HepG2 (cell line): ENCODE data around the gene SLC50A1. TPM values are rescaled to one million over a fixed set of nuclear protein-coding genes. Genes with fewer than 3 reads are reported as not detected.
A peak's percentile ranks its signal among the peaks of the same experiment; 100 is the strongest.

Source experiments
- ARID2 ChIP-seq: sonication (generic); formaldehyde crosslinking; IDR thresholded peaks from 2 replicates; pipeline ENCODE4 v1.8.1; 2022; ENCODE audit warnings: mild to moderate bottlenecking, missing genetic modification reagents, borderline replicate concordance
- ATF4 ChIP-seq, 2 experiments: fragments of 450-650 bp in 1 of 2; sonication (generic) in 1 of 2; formaldehyde crosslinking; IDR thresholded peaks; 2 replicates each; pipeline versions ENCODE4 v1.5.0 to v1.8.0; 2020 to 2022; ENCODE audit warnings: mild to moderate bottlenecking in 1 of 2, missing genetic modification reagents in 1 of 2
- BHLHE40 ChIP-seq: IDR thresholded peaks from 2 replicates; pipeline ENCODE4 v1.6.1; 2011; ENCODE audit warnings: low read length, improper control_type of control experiment
- CHCHD3 ChIP-seq: sonication (generic); formaldehyde crosslinking; IDR thresholded peaks from 2 replicates; pipeline ENCODE4 v1.8.0; 2022; ENCODE audit warnings: mild to moderate bottlenecking, missing genetic modification reagents, moderate library complexity
- GTF3A ChIP-seq: sonication (generic); formaldehyde crosslinking; conservative IDR thresholded peaks from 2 replicates; pipeline ENCODE4 v1.4.0; 2020; ENCODE audit warnings: mild to moderate bottlenecking, missing genetic modification reagents
- HNRNPLL ChIP-seq: fragments of 200-400 bp; formaldehyde crosslinking; IDR thresholded peaks from 2 replicates; pipeline ENCODE4 v1.6.1; 2017; ENCODE audit warnings: mild to moderate bottlenecking, low read depth, low read length; ENCODE audit not compliant: poor library complexity, severe bottlenecking
- IRF9 ChIP-seq: sonication (generic); formaldehyde crosslinking; IDR thresholded peaks from 2 replicates; pipeline ENCODE4 v1.8.0; 2022; ENCODE audit warnings: missing genetic modification reagents, mild to moderate bottlenecking, borderline replicate concordance
- ISL2 ChIP-seq: sonication (generic); formaldehyde crosslinking; IDR thresholded peaks from 2 replicates; pipeline ENCODE4 v1.5.0; 2020; ENCODE audit warnings: missing genetic modification reagents
- KLF15 ChIP-seq: sonication (generic); formaldehyde crosslinking; IDR thresholded peaks from 2 replicates; pipeline ENCODE4 v1.8.1; 2023; ENCODE audit warnings: borderline replicate concordance, mild to moderate bottlenecking, inconsistent platforms, missing genetic modification reagents, mixed read lengths
- MAFK ChIP-seq, 2 experiments: IDR thresholded peaks in 1 of 2; conservative IDR thresholded peaks in 1 of 2; 2 replicates each; pipeline ENCODE4 v1.6.1; 2011; ENCODE audit warnings: improper control_type of control experiment in 2 of 2, low read length in 2 of 2
- MED13 ChIP-seq: sonication (generic); formaldehyde crosslinking; IDR thresholded peaks from 2 replicates; pipeline ENCODE4 v1.5.0; 2020; ENCODE audit warnings: missing genetic modification reagents
- NBN ChIP-seq: fragments of 450-650 bp; conservative IDR thresholded peaks from 2 replicates; pipeline ENCODE4 v1.6.1; 2017
- NFE2 ChIP-seq: sonication (generic); formaldehyde crosslinking; IDR thresholded peaks from 2 replicates; pipeline ENCODE4 v1.4.0; 2020; ENCODE audit warnings: missing genetic modification reagents
- NFIB ChIP-seq: sonication (generic); formaldehyde crosslinking; IDR thresholded peaks from 2 replicates; pipeline ENCODE4 v1.9.0; 2021; ENCODE audit warnings: missing genetic modification reagents, mild to moderate bottlenecking, borderline replicate concordance
- NFYB ChIP-seq: sonication (generic); formaldehyde crosslinking; IDR thresholded peaks from 2 replicates; pipeline ENCODE4 v1.4.0; 2020; ENCODE audit warnings: missing genetic modification reagents
- PPARG ChIP-seq: conservative IDR thresholded peaks from 2 replicates; pipeline ENCODE4 v1.6.1; 2016; ENCODE audit warnings: missing biosample characterization, missing genetic modification reagents
- RBAK ChIP-seq: sonication (generic); formaldehyde crosslinking; IDR thresholded peaks from 2 replicates; pipeline ENCODE4 v1.5.1; 2020; ENCODE audit warnings: mild to moderate bottlenecking, missing genetic modification reagents
- RXRA ChIP-seq: sonication (generic); formaldehyde crosslinking; IDR thresholded peaks from 2 replicates; pipeline ENCODE4 v1.5.1; 2020; ENCODE audit warnings: missing genetic modification reagents
- SIN3A ChIP-seq: IDR thresholded peaks from 2 replicates; pipeline ENCODE4 v1.6.1; 2011; ENCODE audit warnings: low read depth, mild to moderate bottlenecking, control low read depth, low read length, borderline replicate concordance
- ZFY ChIP-seq: sonication (generic); formaldehyde crosslinking; IDR thresholded peaks from 2 replicates; pipeline ENCODE4 v1.4.0; 2020; ENCODE audit warnings: missing genetic modification reagents
- ZNF10 ChIP-seq: sonication (generic); formaldehyde crosslinking; IDR thresholded peaks from 2 replicates; pipeline ENCODE4 v1.4.0; 2020; ENCODE audit warnings: mild to moderate bottlenecking, low read depth, missing genetic modification reagents, borderline replicate concordance
- ZNF124 ChIP-seq: sonication (generic); formaldehyde crosslinking; IDR thresholded peaks from 2 replicates; pipeline ENCODE4 v1.4.0; 2020; ENCODE audit warnings: missing genetic modification reagents
- ZNF253 ChIP-seq: sonication (generic); formaldehyde crosslinking; IDR thresholded peaks from 2 replicates; pipeline ENCODE4 v1.8.0; 2022; ENCODE audit warnings: mild to moderate bottlenecking, missing genetic modification reagents, borderline replicate concordance
- ZNF432 ChIP-seq: sonication (generic); formaldehyde crosslinking; IDR thresholded peaks from 2 replicates; pipeline ENCODE4 v1.5.0; 2020; ENCODE audit warnings: missing genetic modification reagents, mild to moderate bottlenecking, borderline replicate concordance
- ZNF501 ChIP-seq: sonication (generic); formaldehyde crosslinking; IDR thresholded peaks from 2 replicates; pipeline ENCODE4 v1.5.1; 2020; ENCODE audit warnings: mild to moderate bottlenecking, moderate library complexity, missing genetic modification reagents
- ZNF510 ChIP-seq: sonication (generic); formaldehyde crosslinking; IDR thresholded peaks from 2 replicates; pipeline ENCODE4 v1.4.0; 2020; ENCODE audit warnings: low read depth, mild to moderate bottlenecking, missing genetic modification reagents
- ZNF543 ChIP-seq: sonication (generic); formaldehyde crosslinking; IDR thresholded peaks from 2 replicates; pipeline ENCODE4 v1.4.0; 2020; ENCODE audit warnings: mild to moderate bottlenecking, missing genetic modification reagents
- ZNF552 ChIP-seq: sonication (generic); formaldehyde crosslinking; IDR thresholded peaks from 2 replicates; pipeline ENCODE4 v1.9.0; 2022; ENCODE audit warnings: missing genetic modification reagents, mild to moderate bottlenecking, borderline replicate concordance
- ZNF564 ChIP-seq: sonication (generic); formaldehyde crosslinking; IDR thresholded peaks from 2 replicates; pipeline ENCODE4 v1.8.1; 2023; ENCODE audit warnings: mild to moderate bottlenecking, missing genetic modification reagents
- ZNF572 ChIP-seq: sonication (generic); formaldehyde crosslinking; IDR thresholded peaks from 2 replicates; pipeline ENCODE4 v1.5.1; 2020; ENCODE audit warnings: mild to moderate bottlenecking, missing genetic modification reagents
- ZNF777 ChIP-seq: sonication (generic); formaldehyde crosslinking; IDR thresholded peaks from 2 replicates; pipeline ENCODE4 v1.4.0; 2020; ENCODE audit warnings: missing genetic modification reagents
- polyA plus RNA-seq, 8 experiments: library from polyadenylated mRNA; depleted of rRNA in 3 of 8; stranded (reverse) in 7 of 8; unstranded in 1 of 8; fragments of >200 nt; fragmentation: Illumina TruSeq in 4 of 8; extraction: Trizol in 4 of 8; gene quantifications; 2 replicates each; pipeline versions ENCODE4 v1.2.1 to v1.2.3, GENCODE V29; 2011 to 2016; ENCODE audit warnings: low read depth in 4 of 8, missing spikeins in 1 of 8, mixed read lengths in 1 of 8; ENCODE audit not compliant: insufficient read depth in 1 of 8
- total RNA-seq, 5 experiments: library from RNA; depleted of rRNA; stranded (reverse); fragments of >200 nt; fragmentation: Illumina TruSeq; extraction: Trizol; gene quantifications; 2 replicates each; pipeline ENCODE4 v1.2.3, GENCODE V29; 2016; ENCODE audit warnings: low read depth in 1 of 5

Gene SLC50A1
- total and polyA plus RNA-seq, 2 of the 13 experiments (the other 11 are each of a cell fraction or from before 2014, with no cell fraction given) = 22.5 to 46.8 TPM

- TF ChIP-seq ISL2 (CRISPR knock-in tag) = 0 out of 2 replicates have a peak, but pooled peaks have one; percentile 24
- TF ChIP-seq PPARG (CRISPR knock-in tag) = peak; percentile 46; the same call in 1 of the 2 replicates
- TF ChIP-seq ARID2 (CRISPR knock-in tag) = no peak
- TF ChIP-seq ZNF124 (CRISPR knock-in tag) = no peak
- TF ChIP-seq ATF4 (CRISPR knock-in tag; IDR thresholded peaks at IDR 0.05) = no peak
- peak; percentile 90 for TF ChIP-seq RXRA (CRISPR knock-in tag)
- TF ChIP-seq KLF15 (CRISPR knock-in tag) = no peak
- 0 out of 2 replicates have a peak, but pooled peaks have one; percentile 24 for TF ChIP-seq ZNF777
- no peak for TF ChIP-seq ZNF10
- no peak for TF ChIP-seq RBAK (CRISPR knock-in tag)
- no peak for TF ChIP-seq SIN3A
- TF ChIP-seq IRF9 (CRISPR knock-in tag) = no peak
- no peak for TF ChIP-seq CHCHD3 (CRISPR knock-in tag)
- TF ChIP-seq ZNF432 (CRISPR knock-in tag) = no peak
- no peak for TF ChIP-seq HNRNPLL
- TF ChIP-seq ZNF564 (CRISPR knock-in tag) = no peak
- 0 out of 2 replicates have a peak, but pooled peaks have one; percentile 31 for TF ChIP-seq ZNF543 (CRISPR knock-in tag)
- no peak for TF ChIP-seq NBN
- no peak for TF ChIP-seq GTF3A (CRISPR knock-in tag)
- TF ChIP-seq ZFY = peak; percentile 27; the same call in 1 of the 2 replicates
- TF ChIP-seq ZNF253 (CRISPR knock-in tag) = no peak
- TF ChIP-seq NFE2 (CRISPR knock-in tag) = no peak
- no peak for TF ChIP-seq NFYB (CRISPR knock-in tag)
- TF ChIP-seq BHLHE40 = no peak
- TF ChIP-seq ZNF572 (CRISPR knock-in tag) = no peak
- TF ChIP-seq NFIB (CRISPR knock-in tag) = no peak
- no peak for TF ChIP-seq ZNF501 (CRISPR knock-in tag)
- TF ChIP-seq MAFK (conservative IDR thresholded peaks at IDR 0.05 in 1 of 2, IDR thresholded peaks at IDR 0.05 in 1 of 2; ENCODE audit: low read length in 2 of 2) = no peak
- no peak for TF ChIP-seq ZNF552
- no peak for TF ChIP-seq MED13
- no peak for TF ChIP-seq ZNF510 (CRISPR knock-in tag)
These were observed 42.9 kb downstream of the SLC50A1 start (continued) for GRCh38 chr1:155178441-155179111.
